HEK293 (cell line): Measurements from ENCODE around the gene OSBPL10.

ENCODE experiments used
- CTCF ChIA-PET: fragments of 350-600 bp; formaldehyde crosslinking; extraction: SDS; loops from one replicate; lab custom pipeline; 2021; ENCODE audit warnings: antibody characterized with exemption; lab: Yijun Ruan, JAX
- POLR2A ChIA-PET: fragments of 300-600 bp; formaldehyde crosslinking; extraction: SDS; loops from one replicate; lab custom pipeline; 2020; ENCODE audit warnings: antibody characterized with exemption, inconsistent platforms; lab: Yijun Ruan, JAX
- H3K27ac ChIP-seq: fragments of 200-500 bp; sonication (Bioruptor generic); 2 replicates; pipeline ENCODE4 v1.5.1; 2014; ENCODE audit warnings: low read depth, low read length, control low read depth, inconsistent platforms; ENCODE audit errors: extremely low read depth
- H3K36me3 ChIP-seq, 2 experiments: fragments of 200-500 bp in 1 of 2; sonication (Bioruptor generic) in 1 of 2; 1 replicate in 1 of 2; 2 replicates in 1 of 2; pipeline ENCODE4 v1.5.1; 2014 to 2017; ENCODE audit warnings: inconsistent platforms in 2 of 2, low read length in 2 of 2; ENCODE audit not compliant: control insufficient read depth in 2 of 2, insufficient read depth in 1 of 2
- H3K4me1 ChIP-seq: fragments of 200-500 bp; sonication (Bioruptor generic); 2 replicates; pipeline ENCODE4 v1.5.1; 2014; ENCODE audit warnings: mild to moderate bottlenecking, low read length, inconsistent platforms; ENCODE audit not compliant: control insufficient read depth, insufficient read depth
- H3K4me3 ChIP-seq: 2 replicates; pipeline ENCODE4 v1.5.1; 2011; ENCODE audit warnings: low read depth, mild to moderate bottlenecking, control low read depth, low read length, moderate library complexity
- H3K9me3 ChIP-seq: fragments of 200-500 bp; sonication (Bioruptor generic); 2 replicates; pipeline ENCODE4 v1.5.1; 2014; ENCODE audit warnings: low read depth, low read length, inconsistent platforms; ENCODE audit not compliant: control insufficient read depth, insufficient read depth
- PRDM6 ChIP-seq: fragments of 450-650 bp; formaldehyde crosslinking; IDR thresholded peaks from 2 replicates; pipeline ENCODE4 v1.5.1; 2017; ENCODE audit warnings: missing biosample characterization, missing genetic modification characterization
- SETDB1 ChIP-seq: IDR thresholded peaks from one replicate; pipeline ENCODE4 v1.6.1; 2017; ENCODE audit warnings: mild to moderate bottlenecking, low read length, moderate library complexity, mixed read lengths; ENCODE audit not compliant: insufficient read length
- SP7 ChIP-seq: fragments of 450-650 bp; formaldehyde crosslinking; IDR thresholded peaks from 2 replicates; pipeline ENCODE4 v1.5.1; 2016; ENCODE audit warnings: missing biosample characterization, missing genetic modification characterization
- ZBTB21 ChIP-seq: fragments of 450-650 bp; formaldehyde crosslinking; IDR thresholded peaks from 2 replicates; pipeline ENCODE4 v1.5.1; 2017; ENCODE audit warnings: missing biosample characterization, missing genetic modification characterization
- ZNF121 ChIP-seq: fragments of 450-650 bp; formaldehyde crosslinking; IDR thresholded peaks from 2 replicates; pipeline ENCODE4 v1.5.1; 2016; ENCODE audit warnings: missing biosample characterization, missing genetic modification characterization
- ZNF133 ChIP-seq: fragments of 450-650 bp; formaldehyde crosslinking; IDR thresholded peaks from 2 replicates; pipeline ENCODE4 v1.5.1; 2016; ENCODE audit warnings: missing biosample characterization, missing genetic modification characterization
- ZNF280C ChIP-seq: fragments of 450-650 bp; formaldehyde crosslinking; IDR thresholded peaks from 2 replicates; pipeline ENCODE4 v1.5.1; 2016; ENCODE audit warnings: missing biosample characterization, missing genetic modification characterization
- ZNF335 ChIP-seq: fragments of 450-650 bp; formaldehyde crosslinking; conservative IDR thresholded peaks from 2 replicates; pipeline ENCODE4 v1.5.1; 2016; ENCODE audit warnings: missing biosample characterization, missing genetic modification characterization
- ZNF501 ChIP-seq: fragments of 450-650 bp; formaldehyde crosslinking; IDR thresholded peaks from 2 replicates; pipeline ENCODE4 v1.5.1; 2016; ENCODE audit warnings: missing biosample characterization, missing genetic modification characterization
- ZNF521 ChIP-seq: fragments of 450-650 bp; formaldehyde crosslinking; IDR thresholded peaks from 2 replicates; pipeline ENCODE4 v1.5.1; 2017; ENCODE audit warnings: missing biosample characterization, mild to moderate bottlenecking, missing genetic modification characterization
- ZNF623 ChIP-seq: fragments of 450-650 bp; formaldehyde crosslinking; IDR thresholded peaks from 2 replicates; pipeline ENCODE4 v1.5.1; 2016; ENCODE audit warnings: missing biosample characterization, missing genetic modification characterization

Gene OSBPL10

GRCh38 chr3:31615071-31615875, 365.8 kb downstream of the OSBPL10 start:
- TF ChIP-seq SP7 (tag by site-specific recombination) = peak; percentile 32; the same call in 1 of the 2 replicates
- TF ChIP-seq ZNF501 (tag by site-specific recombination) = no peak
- TF ChIP-seq PRDM6 (tag by site-specific recombination) = 0 out of 2 replicates have a peak, but pooled peaks have one; percentile 3
- no peak overlapping the region for H3K27ac ChIP-seq
- no peak overlapping the region for H3K4me3 ChIP-seq
- POLR2A ChIA-PET = no interaction called here
- CTCF ChIA-PET = no interaction called here
- H3K9me3 ChIP-seq = no peaks in the 10 kb centered on the region
- peaks cover 0 to 15% of the 10 kb centered on the region in 2 experiments; a peak in 1 of 3 replicates for H3K36me3 ChIP-seq
- no peaks in the 10 kb centered on the region for H3K4me1 ChIP-seq

- CTCF ChIA-PET = no interaction called here
- no peak for TF ChIP-seq SETDB1
- TF ChIP-seq ZNF521 (tag by site-specific recombination) = no peak
- TF ChIP-seq, all 188 proteins: peak for 0
- Histone ChIP-seq H3K36me3 (peaks cover 0 to 10% of the 10 kb centered on the region in 2 experiments; a peak in 1 of 3 replicates), H3K4me1 (no peaks in the 10 kb centered on the region), H3K9me3 (no peaks in the 10 kb centered on the region), H3K27ac (no peak overlapping the region), H3K4me3 (no peak overlapping the region)
- POLR2A ChIA-PET = no interaction called here
Observed at GRCh38 chr3:31614162-31614921, 366.7 kb downstream of the OSBPL10 start.

- TF ChIP-seq ZNF623 (tag by site-specific recombination) (no peak), ZNF133 (tag by site-specific recombination) (peak; percentile 61; the same call in 1 of the 2 replicates)
- peaks cover 0 to 5% of the 10 kb centered on the region in 2 experiments; a peak in 1 of 3 replicates for H3K36me3 ChIP-seq
- no peaks in the 10 kb centered on the region for H3K4me1 ChIP-seq
- no peak overlapping the region for H3K27ac ChIP-seq
- ChIA-PET CTCF (no interaction called here), POLR2A (interaction anchor here (0.6 kb wide), 1 partner anchor 454 kb away, joined by 3 read pairs; no protein-coding TSS in a partner anchor)
- H3K9me3 ChIP-seq = no peaks in the 10 kb centered on the region
- no peak overlapping the region for H3K4me3 ChIP-seq
Observed at GRCh38 chr3:31613654-31614053, 367.4 kb downstream of the OSBPL10 start.

- no peaks in the 10 kb centered on the region for H3K4me1 ChIP-seq
- no peak overlapping the region for H3K27ac ChIP-seq
- CTCF ChIA-PET = no interaction called here
- no peaks in the 10 kb centered on the region for H3K9me3 ChIP-seq
- no peak for TF ChIP-seq ZNF121 (tag by site-specific recombination)
- no peak for TF ChIP-seq ZNF335 (tag by site-specific recombination)
- no peak for TF ChIP-seq ZBTB21
- TF ChIP-seq ZNF280C (tag by site-specific recombination) = no peak
- POLR2A ChIA-PET = interaction anchor here (0.6 kb wide), 1 partner anchor 454 kb away, joined by 3 read pairs; no protein-coding TSS in a partner anchor
- no peak overlapping the region for H3K4me3 ChIP-seq
- peaks cover 0 to 5% of the 10 kb centered on the region in 2 experiments; a peak in 1 of 3 replicates for H3K36me3 ChIP-seq
Observed at GRCh38 chr3:31613177-31613576, 367.9 kb downstream of the OSBPL10 start.
